ENCODE measurements around the gene LYST. TPM values are rescaled to one million over a fixed set of nuclear protein-coding genes. Genes with fewer than 3 reads are reported as not detected.
A peak's percentile ranks its signal among the peaks of the same experiment; 100 is the strongest.

LYST gene
- total and polyA plus RNA-seq, 2 of the 4 experiments (the other 2 are of a cell fraction): 2.2 to 7.2 TPM

DNA sequence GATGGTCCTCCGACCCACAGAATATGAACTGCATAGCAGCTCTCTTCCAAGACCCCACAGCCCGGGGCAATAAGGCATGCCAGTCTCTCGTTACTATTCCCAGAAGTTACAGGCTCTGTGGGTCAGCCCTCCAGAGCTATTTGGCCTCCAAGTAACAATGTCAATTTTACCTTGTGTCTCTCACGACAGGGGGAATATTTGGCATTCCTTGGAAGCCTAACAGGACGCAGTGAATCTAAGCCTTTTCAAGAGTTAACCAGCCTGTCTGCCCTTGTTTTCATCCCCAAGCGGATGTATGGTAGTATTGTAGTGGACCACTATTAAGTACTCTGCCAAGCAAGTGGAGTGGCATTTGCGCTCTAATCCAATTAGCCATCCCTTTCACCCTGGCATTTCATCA, 192.7 kb downstream of the LYST start:
- BruUV-seq (replicated peaks): no TSS peak
- no peak overlapping the region for H3K9ac ChIP-seq (ENCODE audit: low read depth, low read length)
- WGBS, 2 experiments (ENCODE audit: extremely low coverage in 2 of 2, insufficient read length in 1 of 2): 30% methylated on average over 2 of the region's 7 CpGs; no CpG with 5 or more reads in 1 of the 2 experiments

More for the DNA sequence above, 192.7 kb downstream of the LYST start:
- Histone ChIP-seq H4K8ac (ENCODE audit: low read depth in 2 of 2, low read length in 2 of 2) (no peak overlapping the region), H3K23ac (ENCODE audit: low read depth, low read length) (no peak overlapping the region), H2AK5ac (ENCODE audit: low read depth, low read length) (no peak overlapping the region), H4K91ac (ENCODE audit: insufficient read depth, low read depth, low read length) (no peak overlapping the region), H3K4me3 (ENCODE audit: insufficient read depth, low read depth, low read length) (no peak overlapping the region), H3K27me3 (ENCODE audit: control insufficient read depth, insufficient read depth, low read length) (no peaks in the 10 kb centered on the region), H3K56ac (ENCODE audit: extremely low read depth, insufficient read depth, low read length) (no peak overlapping the region), H3K9me3 (ENCODE audit: control insufficient read depth, insufficient read depth, low read length) (peaks cover 22% of the 10 kb centered on the region), H3K4me2 (ENCODE audit: low read depth, low read length) (no peak overlapping the region), H3K79me1 (ENCODE audit: low read depth in 1 of 2, low read length in 2 of 2) (no peaks in the 10 kb centered on the region), H3K36me3 (ENCODE audit: control insufficient read depth, insufficient read depth, low read length) (peaks cover 10% of the 10 kb centered on the region), H2AK9ac (replicated peaks; ENCODE audit: low read depth, low read length, poor library complexity) (no peak overlapping the region), H3K9me1 (ENCODE audit: insufficient read depth, low read length) (0 out of 2 replicates have a peak, but pooled peaks cover under 1% of the 10 kb centered on the region), H3K27ac (ENCODE audit: insufficient read depth, low read length) (no peak overlapping the region), H4K5ac (ENCODE audit: low read depth, low read length) (no peak overlapping the region), H3K4me1 (ENCODE audit: control insufficient read depth, insufficient read depth, low read length) (no peaks in the 10 kb centered on the region), H2BK120ac (ENCODE audit: low read depth, low read length) (0 out of 2 replicates have a peak overlapping the region, but pooled peaks have one; percentile 6), H3K4ac (ENCODE audit: low read depth, low read length) (no peak overlapping the region), H2BK5ac (ENCODE audit: low read depth, low read length, poor library complexity, severe bottlenecking) (no peak overlapping the region), H3K18ac (ENCODE audit: low read depth, low read length) (no peak overlapping the region; the same call in 1 of the 2 replicates), H4K20me1 (ENCODE audit: insufficient read depth, low read length) (no peaks in the 10 kb centered on the region), H2BK20ac (ENCODE audit: low read depth, low read length) (no peak overlapping the region), H2AFZ (replicated peaks; ENCODE audit: low read length, poor library complexity) (no peak overlapping the region), H2BK15ac (ENCODE audit: low read depth, low read length) (no peak overlapping the region), H3K14ac (replicated peaks; ENCODE audit: low read depth, low read length) (no peak overlapping the region)
- in situ Hi-C loops (cut with MboI; ENCODE audit: low sequenced_read_pairs): no loop called here
- ChIA-PET CTCF (no interaction called here), POLR2A (ENCODE audit: unreplicated experiment) (no interaction called here)
- ATAC-seq (ENCODE audit: low read depth) (no peak), DNase-seq (no peak)
- intact Hi-C loops (cut with micrococcal nuclease): no loop called here
- dilution Hi-C loops (cut with HindIII; ENCODE audit: low sequenced_read_pairs, unreplicated experiment): no loop called here
- no peak for TF ChIP-seq MXI1 (IDR thresholded peaks at IDR 0.05; ENCODE audit: borderline replicate concordance, low read depth, low read length)
- no peak for TF ChIP-seq MAFK (IDR thresholded peaks at IDR 0.05; ENCODE audit: low read depth, low read length)
- TF ChIP-seq, protein P1, sequence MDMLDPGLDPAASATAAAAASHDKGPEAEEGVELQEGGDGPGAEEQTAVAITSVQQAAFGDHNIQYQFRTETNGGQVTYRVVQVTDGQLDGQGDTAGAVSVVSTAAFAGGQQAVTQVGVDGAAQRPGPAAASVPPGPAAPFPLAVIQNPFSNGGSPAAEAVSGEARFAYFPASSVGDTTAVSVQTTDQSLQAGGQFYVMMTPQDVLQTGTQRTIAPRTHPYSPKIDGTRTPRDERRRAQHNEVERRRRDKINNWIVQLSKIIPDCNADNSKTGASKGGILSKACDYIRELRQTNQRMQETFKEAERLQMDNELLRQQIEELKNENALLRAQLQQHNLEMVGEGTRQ (IDR thresholded peaks at IDR 0.05; ENCODE audit: low read depth, low read length): no peak
- no peak for TF ChIP-seq RAD21 (IDR thresholded peaks at IDR 0.05; ENCODE audit: low read length)
- TF ChIP-seq RCOR1 (IDR thresholded peaks at IDR 0.05; ENCODE audit: insufficient replicate concordance, low read length): no peak
- TF ChIP-seq, protein P2, sequence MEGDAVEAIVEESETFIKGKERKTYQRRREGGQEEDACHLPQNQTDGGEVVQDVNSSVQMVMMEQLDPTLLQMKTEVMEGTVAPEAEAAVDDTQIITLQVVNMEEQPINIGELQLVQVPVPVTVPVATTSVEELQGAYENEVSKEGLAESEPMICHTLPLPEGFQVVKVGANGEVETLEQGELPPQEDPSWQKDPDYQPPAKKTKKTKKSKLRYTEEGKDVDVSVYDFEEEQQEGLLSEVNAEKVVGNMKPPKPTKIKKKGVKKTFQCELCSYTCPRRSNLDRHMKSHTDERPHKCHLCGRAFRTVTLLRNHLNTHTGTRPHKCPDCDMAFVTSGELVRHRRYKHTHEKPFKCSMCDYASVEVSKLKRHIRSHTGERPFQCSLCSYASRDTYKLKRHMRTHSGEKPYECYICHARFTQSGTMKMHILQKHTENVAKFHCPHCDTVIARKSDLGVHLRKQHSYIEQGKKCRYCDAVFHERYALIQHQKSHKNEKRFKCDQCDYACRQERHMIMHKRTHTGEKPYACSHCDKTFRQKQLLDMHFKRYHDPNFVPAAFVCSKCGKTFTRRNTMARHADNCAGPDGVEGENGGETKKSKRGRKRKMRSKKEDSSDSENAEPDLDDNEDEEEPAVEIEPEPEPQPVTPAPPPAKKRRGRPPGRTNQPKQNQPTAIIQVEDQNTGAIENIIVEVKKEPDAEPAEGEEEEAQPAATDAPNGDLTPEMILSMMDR (conservative IDR thresholded peaks at IDR 0.05; ENCODE audit: low read depth, low read length): no peak
- no peak for TF ChIP-seq POLR2A (IDR thresholded peaks at IDR 0.05; ENCODE audit: low read depth, low read length)
- TF ChIP-seq BHLHE40 (IDR thresholded peaks at IDR 0.05; ENCODE audit: low read depth, low read length): no peak
- TF ChIP-seq SMC3 (IDR thresholded peaks at IDR 0.05; ENCODE audit: low read depth, low read length): no peak
- TF ChIP-seq ELK1 (IDR thresholded peaks at IDR 0.05; ENCODE audit: borderline replicate concordance, low read depth, low read length): no peak
- TF ChIP-seq MAZ (IDR thresholded peaks at IDR 0.05; ENCODE audit: borderline replicate concordance, low read depth, low read length): no peak
- no peak for TF ChIP-seq CHD1 (IDR thresholded peaks at IDR 0.05; ENCODE audit: low read depth, low read length)
- TF ChIP-seq CEBPB (IDR thresholded peaks at IDR 0.05; ENCODE audit: low read depth, low read length): no peak
- no peak for TF ChIP-seq NFE2L2 (IDR thresholded peaks at IDR 0.05; ENCODE audit: low read depth, low read length)
- no peak for TF ChIP-seq RFX5 (IDR thresholded peaks at IDR 0.05; ENCODE audit: low read depth, low read length)

Measured in IMR-90 (cell line).